Bronchus fibroblast of lung (primary cell): Measurements from ENCODE around the gene NEFH. TPM values are rescaled to one million over a fixed set of nuclear protein-coding genes. Genes with fewer than 3 reads are reported as not detected.

ENCODE experiments used
- total RNA-seq: library from RNA; depleted of rRNA; stranded (reverse); fragments of >200 nt; gene quantifications from 2 replicates; pipeline ENCODE4 v1.2.3, GENCODE V29; 2015

Gene NEFH
- total RNA-seq = 2.1 and 2.5 TPM in 2 replicates

GRCh38 chr22:29479417-29480261 is at the start of gene NEFH:
NEFH (plus strand) TSS chr22:29480218; CDS start chr22:29480263, 45 bp downstream.

GRCh38 chr22:29438283-29438682 is 41.7 kb upstream of the NEFH start, which contains the start of gene RFPL1:
RFPL1 (plus strand) TSS chr22:29438583.

Other genes starting within 250 kb of the NEFH start
- 19.8 and 25.7 TPM in 2 replicates for gene RHBDD3, start 212.2 kb upstream of the NEFH start, total RNA-seq
- 216 and 235 TPM in 2 replicates for gene EWSR1, start 211.9 kb upstream of the NEFH start, total RNA-seq
- gene GAS2L1, start 173.6 kb upstream of the NEFH start, total RNA-seq = 24.5 and 26.6 TPM in 2 replicates
- gene RASL10A, start 164.5 kb upstream of the NEFH start, total RNA-seq = under 0.01 TPM in 1 of 2 replicates, not detected in the other
- 61.0 and 61.8 TPM in 2 replicates for gene AP1B1, start 91.6 kb upstream of the NEFH start, total RNA-seq
- not detected in 2 replicates for gene RFPL1, start 41.6 kb upstream of the NEFH start, total RNA-seq
- gene THOC5, start 73.5 kb downstream of the NEFH start, total RNA-seq = 41.0 and 41.9 TPM in 2 replicates
- gene NIPSNAP1, start 100.9 kb downstream of the NEFH start, total RNA-seq = 89.5 and 116 TPM in 2 replicates
- 68.2 and 72.8 TPM in 2 replicates for gene NF2, start 123.4 kb downstream of the NEFH start, total RNA-seq
- 0.17 TPM in 1 of 2 replicates, not detected in the other for gene CABP7, start 239.8 kb downstream of the NEFH start, total RNA-seq